M059J (cell line): ENCODE results near the gene ARHGEF1. TPM values are rescaled to one million over a fixed set of nuclear protein-coding genes. Genes with fewer than 3 reads are reported as not detected.
"Not testable (repeated sequence)": the region's sequence is repeated elsewhere in the genome, so short reads cannot be mapped to it uniquely, and the experiment has no call there.

Source experiments
- DNase-seq: peaks from one replicate; pipeline ENCODE4 v3.0.0-alpha.2; 2012; ENCODE audit warnings: low read depth
- total RNA-seq: library from RNA; depleted of rRNA; stranded (reverse); fragments of >200 nt; shearing (Covaris generic); gene quantifications from 2 replicates; pipeline ENCODE4 v1.2.3, GENCODE V29; 2014

Gene ARHGEF1
- total RNA-seq, 1 experiment from 2014 or later, result 41.7 TPM

GRCh38 chr19:41930322-41930722, 47.3 kb downstream of the ARHGEF1 start:
- DNase-seq, result no peak

GRCh38 chr19:41930926-41931592, 48.1 kb downstream of the ARHGEF1 start:
- DNase-seq, result no peak

- no peak for DNase-seq
Observed at GRCh38 chr19:41932259-41932719, 49.3 kb downstream of the ARHGEF1 start.

DNA sequence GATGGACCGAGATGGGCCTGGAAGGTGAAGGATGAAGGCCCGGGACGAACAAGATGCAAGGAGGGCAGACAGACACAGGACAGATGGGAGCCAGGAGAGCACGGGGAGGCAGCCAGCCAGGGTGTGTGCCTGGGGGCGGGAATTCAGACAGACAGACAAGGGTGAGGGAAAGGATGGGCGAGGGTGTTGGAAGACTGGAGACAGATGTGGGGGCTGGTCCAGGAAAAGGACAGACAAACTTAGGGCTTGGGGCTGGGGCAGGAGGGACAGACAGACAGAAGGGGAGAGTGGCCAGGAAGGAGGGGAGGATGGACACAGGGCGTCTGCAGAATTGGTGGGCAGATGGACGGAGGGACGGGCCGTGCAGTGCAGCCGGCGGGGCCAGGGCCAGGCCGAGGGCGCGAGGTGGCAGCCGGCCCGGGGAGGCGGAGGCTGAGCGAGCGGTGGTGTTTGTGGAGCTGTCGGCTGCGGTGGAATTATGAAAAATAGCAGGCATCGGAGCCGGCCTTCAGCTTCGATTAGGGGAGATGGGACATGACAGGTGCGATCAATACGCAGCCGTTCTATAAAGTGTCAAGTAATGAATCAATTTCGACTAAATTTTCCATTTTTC, 49.8 kb downstream of the ARHGEF1 start:
- no peak for DNase-seq

GRCh38 chr19:41933693-41934426, 50.9 kb downstream of the ARHGEF1 start:
- no peak for DNase-seq

- DNase-seq, result peak; percentile 56
Observed at GRCh38 chr19:41934849-41935374, 51.9 kb downstream of the ARHGEF1 start.

DNA sequence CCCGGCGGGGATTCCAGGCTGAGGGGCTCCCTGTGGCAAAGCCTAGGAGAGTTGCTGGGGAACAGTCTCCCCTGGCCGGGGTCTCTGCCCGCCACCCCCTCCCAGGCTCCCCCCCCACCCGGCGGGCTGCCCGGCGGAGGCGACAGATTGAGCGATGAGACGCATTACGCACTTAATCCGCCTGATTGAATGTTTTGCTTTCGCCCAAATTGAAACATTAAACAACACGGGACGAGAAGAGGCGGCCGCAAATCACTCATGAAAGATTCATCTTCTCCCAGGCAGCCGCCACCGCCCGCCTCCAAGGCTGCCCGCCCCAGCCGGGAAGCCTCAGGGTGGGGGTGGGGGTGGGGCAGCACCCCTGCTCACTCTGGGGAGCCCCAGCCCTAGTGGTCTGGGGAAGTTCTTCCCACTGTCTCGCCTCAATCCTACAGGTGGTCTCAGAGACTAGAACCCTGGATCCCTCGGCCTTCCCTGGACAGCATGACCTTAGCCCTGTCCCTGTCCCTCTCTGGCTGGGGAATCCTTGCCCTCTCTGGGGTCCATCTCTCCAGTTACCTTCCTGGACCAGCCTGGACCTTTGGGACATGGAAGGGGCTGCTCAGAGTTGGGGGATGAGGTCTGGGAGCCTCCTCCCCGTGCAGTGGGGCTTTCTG, 52.9 kb downstream of the ARHGEF1 start:
- DNase-seq, result no peak

DNA sequence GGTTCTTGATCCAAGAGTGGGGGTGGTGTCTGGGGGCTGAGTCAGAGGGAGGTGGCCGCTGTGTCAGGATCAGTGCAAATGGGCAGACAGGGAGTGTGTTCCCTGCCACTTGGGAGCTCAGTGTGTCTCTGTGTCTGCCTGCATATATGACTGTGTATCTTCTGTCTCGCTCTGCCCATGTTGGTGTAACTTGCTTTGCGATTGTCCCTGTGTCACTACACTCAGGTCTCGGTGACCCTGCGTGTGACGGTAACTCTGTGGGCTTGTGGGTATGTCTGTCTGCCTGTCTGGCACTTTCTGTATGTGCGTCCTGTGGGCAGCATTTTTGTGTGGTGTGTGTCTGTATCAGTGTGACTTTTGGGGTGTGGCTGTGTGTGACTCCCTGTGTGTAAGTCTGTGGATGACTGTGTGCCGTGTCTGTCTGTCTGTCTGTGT, 53.4 kb downstream of the ARHGEF1 start:
- DNase-seq, result peak; percentile 39

- no peak for DNase-seq
Observed at GRCh38 chr19:41936961-41937360, 54.0 kb downstream of the ARHGEF1 start.

DNA sequence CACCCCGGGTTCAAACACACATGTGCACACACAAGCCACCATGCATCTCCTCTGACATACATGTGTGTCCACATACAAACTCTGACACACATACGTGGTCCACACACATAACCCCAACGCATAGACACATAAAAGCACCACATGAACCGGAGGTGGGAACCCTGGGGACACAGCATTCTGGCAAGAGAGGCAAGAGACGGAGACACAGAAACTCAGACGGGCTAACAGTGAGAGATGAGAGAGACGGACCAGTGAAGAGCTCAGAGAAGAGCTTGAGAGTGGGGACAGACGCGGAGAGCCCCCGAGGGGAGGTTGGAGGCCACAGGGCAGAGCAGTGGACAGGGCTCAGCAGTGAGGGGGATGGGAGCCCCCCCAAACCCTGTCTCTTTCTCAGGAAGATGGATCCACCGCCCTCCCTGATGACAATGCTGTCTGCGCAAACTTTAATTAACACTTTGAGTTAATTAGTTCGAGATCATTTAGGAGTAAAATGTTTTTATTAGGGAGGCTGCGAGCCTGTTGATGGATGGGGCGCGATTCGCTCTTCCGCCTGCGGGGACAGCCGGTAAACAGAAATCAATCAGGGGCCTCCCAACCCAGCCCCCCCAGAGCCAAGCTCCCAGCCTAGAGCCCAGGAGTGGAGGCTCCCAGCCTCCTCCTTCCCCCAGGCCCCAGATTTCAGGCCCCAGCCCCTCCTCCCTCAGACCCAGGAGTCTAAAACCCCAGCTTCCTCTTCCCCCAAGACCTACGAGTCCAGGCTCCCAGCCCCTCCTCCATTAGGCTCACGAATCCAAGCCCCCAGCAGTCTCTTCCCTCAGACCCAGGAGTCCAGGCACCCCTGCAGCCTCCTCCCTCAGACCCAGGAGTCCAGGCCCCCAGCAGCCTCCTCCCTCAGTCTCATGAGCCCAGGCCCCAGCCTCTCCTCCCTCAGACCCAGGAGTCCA, 54.8 kb downstream of the ARHGEF1 start:
- no peak for DNase-seq

DNA sequence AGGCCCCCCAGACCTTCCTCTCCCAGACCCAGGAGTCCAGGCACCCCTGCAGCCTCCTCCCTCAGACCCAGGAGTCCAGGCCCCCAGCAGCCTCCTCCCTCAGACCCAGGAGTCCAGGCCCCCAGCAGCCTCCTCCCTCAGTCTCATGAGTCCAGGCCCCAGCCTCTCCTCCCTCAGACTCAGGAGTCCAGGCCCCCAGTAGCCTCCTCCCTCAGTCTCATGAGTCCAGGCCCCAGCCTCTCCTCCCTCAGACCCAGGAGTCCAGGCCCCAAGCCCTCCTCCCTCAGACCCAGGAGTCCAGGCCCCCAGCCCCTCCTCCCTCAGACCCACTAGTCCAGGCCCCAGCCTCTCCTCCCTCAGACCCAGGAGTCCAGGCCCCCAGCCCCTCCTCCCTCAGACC, 56.2 kb downstream of the ARHGEF1 start:
- DNase-seq, result not testable (repeated sequence)

- no peak for DNase-seq
Observed at GRCh38 chr19:41939861-41940730, 57.1 kb downstream of the ARHGEF1 start.

DNA sequence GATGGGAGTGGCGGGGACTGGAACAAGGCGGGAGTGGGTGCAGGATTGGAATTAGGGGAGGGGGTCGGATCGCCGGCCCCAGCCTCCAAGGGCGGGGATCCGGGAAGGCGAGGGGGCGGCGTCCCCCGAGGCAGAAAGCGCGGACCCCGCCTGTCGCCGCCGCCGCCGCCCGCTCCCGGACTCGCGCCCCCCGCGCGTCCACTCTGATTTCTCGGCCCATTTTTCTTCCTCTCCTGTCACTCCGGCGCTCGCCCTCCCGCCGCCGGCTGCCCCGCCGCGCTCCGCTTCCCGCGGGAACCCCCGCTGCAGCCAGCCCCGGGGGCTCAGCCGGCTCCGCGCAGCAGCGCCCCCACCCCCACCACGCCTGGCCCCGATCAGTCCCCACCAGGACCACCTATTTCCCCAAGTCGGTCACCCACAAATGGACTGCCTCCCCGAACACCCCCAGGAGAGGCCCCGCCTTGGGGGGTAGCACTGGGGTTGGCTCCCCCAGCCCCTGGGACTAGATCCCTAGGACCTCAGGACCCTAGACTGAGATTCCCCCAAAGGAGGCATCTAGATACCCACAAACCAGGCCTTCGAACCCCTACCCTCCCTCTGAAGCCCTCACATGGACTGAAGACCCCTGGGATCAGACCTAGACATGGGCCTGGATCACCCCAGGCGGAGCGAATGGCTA, 57.9 kb downstream of the ARHGEF1 start:
- DNase-seq, result no peak

DNA sequence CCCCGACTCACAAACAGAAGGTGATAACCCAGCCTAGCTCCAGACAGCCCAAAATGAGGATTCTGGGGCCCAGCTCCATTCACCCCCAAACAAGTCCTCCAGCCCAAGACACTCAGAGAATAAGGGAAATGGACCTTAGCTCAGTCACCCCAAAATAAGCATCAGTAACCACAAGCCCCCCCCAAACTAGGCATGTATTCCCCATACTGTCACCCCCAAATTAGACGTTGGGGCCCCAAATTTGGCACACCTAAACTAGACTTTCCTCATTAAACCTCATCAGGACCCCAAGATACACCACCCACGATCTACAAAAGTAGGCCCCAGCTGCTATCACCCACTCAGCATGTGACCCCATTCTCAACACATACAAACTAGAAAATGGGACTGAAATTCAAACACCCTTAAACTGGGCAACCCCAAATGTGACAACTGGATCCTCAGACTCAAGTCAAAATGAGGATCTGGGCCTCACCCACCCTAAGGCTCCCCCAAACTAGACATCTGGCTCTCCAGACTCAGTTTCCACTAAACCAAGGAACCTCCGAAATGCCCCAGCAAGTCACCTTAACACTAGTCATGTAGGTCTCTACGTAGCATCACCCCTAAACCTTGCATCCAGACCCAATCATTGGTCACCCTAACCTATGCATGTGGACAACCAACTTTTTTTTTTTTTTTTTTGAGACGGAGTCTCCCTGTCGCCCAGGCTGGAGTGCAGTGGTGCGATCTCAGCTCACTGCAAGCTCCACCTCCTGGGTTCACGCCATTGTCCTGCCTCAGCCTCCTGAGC, 58.6 kb downstream of the ARHGEF1 start:
- DNase-seq, result no peak

GRCh38 chr19:41944336-41944735, 61.4 kb downstream of the ARHGEF1 start:
- no peak for DNase-seq

- no peak for DNase-seq
Observed at GRCh38 chr19:41945135-41945766, 62.3 kb downstream of the ARHGEF1 start.

GRCh38 chr19:41947091-41947490, 64.1 kb downstream of the ARHGEF1 start:
- no peak for DNase-seq

- peak; percentile 57 for DNase-seq
Observed at GRCh38 chr19:41951686-41952172, 68.7 kb downstream of the ARHGEF1 start.
